Activated B cell treated with CpG ODN at 0.5 μM for 24 hours (primary cell): ENCODE data around the gene TBC1D16. TPM values are rescaled to one million over a fixed set of nuclear protein-coding genes. Genes with fewer than 3 reads are reported as not detected.
"Not testable (repeated sequence)": the region's sequence is repeated elsewhere in the genome, so short reads cannot be mapped to it uniquely, and the experiment has no call there.

ENCODE experiments used
- ATAC-seq: fragments of 200-7000 bp; cut with Tn5 transposase; one replicate; pipeline ENCODE4 v1.10.0; 2021; ENCODE audit warnings: low read depth, mild to moderate bottlenecking, moderate library complexity
- CTCF ChIA-PET: fragments of 350-600 bp; sonication (Branson Sonifier 250); formaldehyde crosslinking; loops from one replicate; lab custom pipeline; 2021; ENCODE audit warnings: antibody characterized with exemption; lab: Charles Lee
- POLR2A ChIA-PET: fragments of 350-600 bp; sonication (Branson Sonifier 250); formaldehyde crosslinking; loops from one replicate; lab custom pipeline; 2021; ENCODE audit warnings: antibody characterized with exemption; lab: Charles Lee
- DNase-seq: peaks from one replicate; pipeline ENCODE4 v3.0.0; 2022
- H3K27ac Mint-ChIP-seq: one replicate; pipeline ENCODE4 v1.8.0; 2020; ENCODE audit warnings: mixed read lengths
- H3K27me3 Mint-ChIP-seq: one replicate; pipeline ENCODE4 v1.8.0; 2021; ENCODE audit warnings: mixed read lengths
- H3K36me3 Mint-ChIP-seq: one replicate; pipeline ENCODE4 v1.8.0; 2021; ENCODE audit warnings: low read depth, mixed read lengths
- H3K4me1 Mint-ChIP-seq: one replicate; pipeline ENCODE4 v1.8.0; 2021; ENCODE audit warnings: mixed read lengths
- H3K4me3 Mint-ChIP-seq: one replicate; pipeline ENCODE4 v1.8.0; 2020; ENCODE audit warnings: mild to moderate bottlenecking, mixed read lengths
- H3K9me3 Mint-ChIP-seq: one replicate; pipeline ENCODE4 v1.8.0; 2020; ENCODE audit warnings: mixed read lengths
- intact Hi-C: fragments of 100-400 bp; cut with micrococcal nuclease; formaldehyde crosslinking; loops from one replicate; pipeline ENCODE4 v1.15.1; 2024
- total RNA-seq: library from RNA; stranded (reverse); gene quantifications from 2 replicates; pipeline ENCODE4 v1.2.3, GENCODE V29; 2022
- TF ChIP-seq, protein P1 (sequence below): fragments of 200-600 bp; IDR thresholded peaks from one replicate; pipeline ENCODE4 v1.8.0; 2022; ENCODE audit warnings: antibody characterized with exemption, mild to moderate bottlenecking

Gene TBC1D16
- total RNA-seq, 1 donor from 2014 or later, result 2.6 TPM

DNA sequence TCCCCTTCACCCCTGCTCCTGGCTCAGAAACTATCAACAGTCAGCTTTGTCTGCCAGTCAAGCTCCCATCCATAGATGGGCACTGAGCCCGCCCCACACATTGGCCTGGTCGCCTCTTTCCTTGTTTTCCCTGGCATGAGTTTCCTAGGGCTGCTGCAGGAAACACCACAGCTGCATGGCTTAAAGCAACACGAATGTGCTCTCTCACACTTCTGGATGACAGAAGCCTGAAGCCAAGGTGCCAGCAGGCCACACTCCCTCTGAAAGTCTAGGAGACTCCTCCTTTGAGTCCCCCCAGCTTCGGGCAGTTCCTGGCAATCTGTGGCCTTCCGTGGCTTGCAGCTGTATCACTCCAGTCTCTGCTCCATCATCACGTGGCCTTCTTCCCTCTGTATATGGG lies 69.9 kb downstream of the TBC1D16 start:
- Mint-ChIP-seq H3K9me3 (peaks cover 3% of the 10 kb centered on the region), H3K36me3 (no peaks in the 10 kb centered on the region), H3K27ac (peak overlapping the region; percentile 62), H3K4me1 (peaks cover 33% of the 10 kb centered on the region), H3K4me3 (no peak overlapping the region), H3K27me3 (no peaks in the 10 kb centered on the region)
- ChIA-PET CTCF (interaction anchor here (0.9 kb wide), 2 partner anchors 10 to 42 kb away, joined by 3 read pairs; no protein-coding TSS in a partner anchor), POLR2A (no interaction called here)
- DNase-seq (no peak), ATAC-seq (no peak)
- intact Hi-C loops, result no loop called here
- TF ChIP-seq, protein P1, sequence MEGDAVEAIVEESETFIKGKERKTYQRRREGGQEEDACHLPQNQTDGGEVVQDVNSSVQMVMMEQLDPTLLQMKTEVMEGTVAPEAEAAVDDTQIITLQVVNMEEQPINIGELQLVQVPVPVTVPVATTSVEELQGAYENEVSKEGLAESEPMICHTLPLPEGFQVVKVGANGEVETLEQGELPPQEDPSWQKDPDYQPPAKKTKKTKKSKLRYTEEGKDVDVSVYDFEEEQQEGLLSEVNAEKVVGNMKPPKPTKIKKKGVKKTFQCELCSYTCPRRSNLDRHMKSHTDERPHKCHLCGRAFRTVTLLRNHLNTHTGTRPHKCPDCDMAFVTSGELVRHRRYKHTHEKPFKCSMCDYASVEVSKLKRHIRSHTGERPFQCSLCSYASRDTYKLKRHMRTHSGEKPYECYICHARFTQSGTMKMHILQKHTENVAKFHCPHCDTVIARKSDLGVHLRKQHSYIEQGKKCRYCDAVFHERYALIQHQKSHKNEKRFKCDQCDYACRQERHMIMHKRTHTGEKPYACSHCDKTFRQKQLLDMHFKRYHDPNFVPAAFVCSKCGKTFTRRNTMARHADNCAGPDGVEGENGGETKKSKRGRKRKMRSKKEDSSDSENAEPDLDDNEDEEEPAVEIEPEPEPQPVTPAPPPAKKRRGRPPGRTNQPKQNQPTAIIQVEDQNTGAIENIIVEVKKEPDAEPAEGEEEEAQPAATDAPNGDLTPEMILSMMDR, result no peak

DNA sequence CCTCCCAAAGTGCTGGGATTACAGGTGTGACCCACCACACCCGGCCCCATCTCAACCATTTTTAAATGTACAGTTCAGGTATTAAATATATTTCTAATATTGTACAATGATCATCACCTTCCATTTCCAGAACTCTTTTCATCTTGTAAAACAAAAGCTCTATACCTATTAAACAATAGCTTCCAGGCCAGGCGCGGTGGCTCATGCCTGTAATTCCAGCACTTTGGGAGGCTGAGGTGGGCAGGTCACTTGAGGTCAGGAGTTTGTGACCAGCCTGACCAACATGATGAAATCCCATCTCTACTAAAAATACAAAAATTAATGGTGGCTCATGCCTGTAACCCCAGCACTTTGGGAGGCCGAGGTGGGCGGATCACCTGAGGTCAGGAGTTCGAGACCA lies 73.2 kb downstream of the TBC1D16 start:
- POLR2A ChIA-PET, result interaction anchor here (0.6 to 0.7 kb wide), 2 partner anchors 11 to 25 kb away, joined by 3 to 7 read pairs; no protein-coding TSS in a partner anchor

DNA sequence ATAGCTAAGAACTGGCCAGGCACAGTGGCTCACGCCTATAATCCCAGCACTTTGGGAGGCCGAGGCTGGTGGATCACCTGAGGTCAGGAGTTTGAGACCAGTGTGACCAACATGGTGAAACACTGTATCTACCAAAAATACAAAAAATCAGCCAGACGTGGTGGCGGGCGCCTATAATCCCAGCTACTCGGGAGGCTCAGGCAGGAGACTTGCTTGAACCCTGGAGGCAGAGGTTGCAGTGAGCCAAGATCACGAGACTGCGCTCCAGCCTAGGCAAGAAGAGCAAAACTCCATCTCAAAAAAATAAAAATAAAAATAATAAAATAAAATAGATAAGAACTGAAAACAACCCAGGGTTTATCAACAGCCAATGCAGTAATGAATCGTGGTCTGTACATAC lies 74.1 kb downstream of the TBC1D16 start:
- POLR2A ChIA-PET, result interaction anchor here (1.0 kb wide), 1 partner anchor 9 kb away, joined by 3 read pairs; no protein-coding TSS in a partner anchor
- H3K27me3 Mint-ChIP-seq, result not testable (repeated sequence)

More for the DNA sequence above, 73.2 kb downstream of the TBC1D16 start:
- intact Hi-C loops, H3K9me3 Mint-ChIP-seq, DNase-seq, H3K4me3 Mint-ChIP-seq, H3K36me3 Mint-ChIP-seq, H3K27ac Mint-ChIP-seq, H3K27me3 Mint-ChIP-seq, CTCF ChIA-PET, ATAC-seq: not testable (repeated sequence)
- H3K4me1 Mint-ChIP-seq, result peaks cover 24% of the 10 kb centered on the region

DNA sequence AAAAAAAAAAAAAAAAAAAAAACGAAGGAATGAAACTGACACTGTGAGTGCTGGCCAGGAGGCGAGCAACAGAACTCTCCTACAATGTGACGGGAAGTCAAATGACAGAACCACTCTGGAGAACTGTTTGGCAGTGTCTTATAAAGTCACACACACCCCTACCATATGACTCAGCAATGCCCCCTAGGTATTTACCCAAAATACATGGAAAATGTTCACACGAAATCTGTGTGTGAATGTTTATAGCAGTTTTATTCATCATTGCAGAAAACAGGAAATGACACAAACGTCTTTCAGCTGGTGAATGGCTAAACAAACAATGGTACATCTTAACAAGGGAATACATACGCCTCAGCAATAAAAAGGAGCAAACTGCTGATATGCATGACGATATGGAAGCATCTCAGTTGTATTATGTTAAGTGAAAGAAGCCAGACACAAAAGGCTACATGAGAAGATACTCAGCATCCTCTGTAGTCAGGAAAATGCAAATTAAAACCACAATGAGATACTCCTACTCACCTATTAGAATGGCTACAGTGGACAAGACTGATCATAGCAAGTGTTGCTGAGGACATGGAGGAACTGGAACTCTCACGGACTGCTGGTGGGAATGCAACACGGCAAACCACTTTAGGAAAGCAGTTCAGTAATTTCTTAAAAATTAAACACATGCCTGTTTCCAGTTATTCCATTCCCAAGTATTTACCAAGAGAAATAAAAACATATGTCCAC lies 74.7 kb downstream of the TBC1D16 start:
- DNase-seq, result no peak
- intact Hi-C loops, result no loop called here
- Mint-ChIP-seq H3K4me1 (peaks cover 13% of the 10 kb centered on the region), H3K4me3 (no peak overlapping the region), H3K27me3 (no peaks in the 10 kb centered on the region), H3K36me3 (no peaks in the 10 kb centered on the region), H3K27ac (no peak overlapping the region), H3K9me3 (peaks cover 3% of the 10 kb centered on the region)
- ATAC-seq, result no peak
- ChIA-PET POLR2A (interaction anchor here (1.0 kb wide), 1 partner anchor 9 kb away, joined by 3 read pairs; no protein-coding TSS in a partner anchor), CTCF (no interaction called here)
- TF ChIP-seq, protein P1, result no peak

More for the DNA sequence above, 74.1 kb downstream of the TBC1D16 start:
- H3K9me3 Mint-ChIP-seq, H3K36me3 Mint-ChIP-seq, intact Hi-C loops, H3K27ac Mint-ChIP-seq, H3K4me3 Mint-ChIP-seq, ATAC-seq, DNase-seq, CTCF ChIA-PET: not testable (repeated sequence)
- H3K4me1 Mint-ChIP-seq, result peaks cover 19% of the 10 kb centered on the region

GRCh38 chr17:79959042-79959441 lies 76.6 kb downstream of the TBC1D16 start:
- no peak overlapping the region for H3K4me3 Mint-ChIP-seq
- no peaks in the 10 kb centered on the region for H3K36me3 Mint-ChIP-seq
- TF ChIP-seq, protein P1, result no peak
- H3K4me1 Mint-ChIP-seq, result peaks cover 8% of the 10 kb centered on the region
- H3K9me3 Mint-ChIP-seq, result peaks cover 3% of the 10 kb centered on the region
- intact Hi-C loops, result no loop called here
- ChIA-PET POLR2A (no interaction called here), CTCF (no interaction called here)
- no peak overlapping the region for H3K27ac Mint-ChIP-seq
- no peaks in the 10 kb centered on the region for H3K27me3 Mint-ChIP-seq
- no peak for DNase-seq
- no peak for ATAC-seq

DNA sequence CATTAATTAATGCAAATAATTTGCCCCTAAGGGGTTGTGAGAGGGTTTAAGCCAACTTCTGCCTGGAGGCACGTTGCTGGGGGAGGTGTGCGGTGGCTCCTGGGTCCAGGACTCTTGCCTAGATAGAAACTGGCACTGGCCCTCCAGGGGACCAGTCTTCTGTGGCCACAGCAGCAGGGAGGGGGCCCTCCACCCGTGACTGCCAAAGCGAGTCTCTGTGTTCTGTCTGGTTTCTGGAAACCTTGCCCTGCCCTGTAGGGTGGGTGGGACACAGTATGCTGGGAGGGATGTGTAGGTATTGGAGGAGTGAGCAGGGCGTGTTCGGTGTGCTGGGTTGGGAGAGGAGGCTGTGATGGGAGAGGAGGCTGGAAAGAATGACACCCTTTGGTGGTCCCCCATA lies 78.8 kb downstream of the TBC1D16 start:
- TF ChIP-seq, protein P1, result no peak
- H3K4me1 Mint-ChIP-seq, result peaks cover 16% of the 10 kb centered on the region
- ChIA-PET CTCF (interaction anchor here (0.7 kb wide), 1 partner anchor 15 kb away, joined by 3 read pairs; no protein-coding TSS in a partner anchor), POLR2A (no interaction called here)
- intact Hi-C loops, result no loop called here
- DNase-seq (no peak), ATAC-seq (no peak)
- no peaks in the 10 kb centered on the region for H3K27me3 Mint-ChIP-seq
- H3K36me3 Mint-ChIP-seq, result no peaks in the 10 kb centered on the region
- peaks cover 3% of the 10 kb centered on the region for H3K9me3 Mint-ChIP-seq
- no peak overlapping the region for H3K4me3 Mint-ChIP-seq
- H3K27ac Mint-ChIP-seq, result no peak overlapping the region

DNA sequence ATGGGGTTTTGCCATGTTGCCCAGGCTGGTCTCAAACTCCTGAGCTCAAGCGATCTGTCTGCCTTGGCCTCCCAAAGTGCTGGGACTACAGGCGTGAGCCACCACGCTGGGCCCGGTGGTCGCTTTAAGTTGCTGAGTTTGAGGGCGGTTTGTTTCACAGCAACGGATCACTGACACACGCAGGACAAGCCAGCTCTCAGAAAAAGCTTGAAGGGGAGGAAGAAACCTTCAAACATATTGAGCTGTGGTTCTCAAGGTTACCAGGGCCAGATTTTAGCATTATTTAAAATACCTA lies 79.3 kb downstream of the TBC1D16 start:
- H3K4me3 Mint-ChIP-seq, POLR2A ChIA-PET, H3K36me3 Mint-ChIP-seq, H3K9me3 Mint-ChIP-seq, DNase-seq, ATAC-seq, H3K27me3 Mint-ChIP-seq, H3K27ac Mint-ChIP-seq, intact Hi-C loops: not testable (repeated sequence)
- CTCF ChIA-PET, result interaction anchor here (0.6 to 0.7 kb wide), 2 partner anchors 15 to 19 kb away, joined by 3 read pairs; no protein-coding TSS in a partner anchor
- H3K4me1 Mint-ChIP-seq, result peaks cover 20% of the 10 kb centered on the region
